NB4 (cell line): ENCODE measurements around the gene TMEM30A.

Experiments
- POLR2A ChIP-seq: IDR thresholded peaks from 2 replicates; pipeline ENCODE4 v1.6.1; 2011; ENCODE audit warnings: mild to moderate bottlenecking; ENCODE audit not compliant: insufficient read length; ENCODE audit errors: extremely low read depth
- TF ChIP-seq, protein P1 (sequence below): IDR thresholded peaks from one replicate; pipeline ENCODE4 v1.5.1; 2012; ENCODE audit warnings: low read depth, low read length

DNA sequence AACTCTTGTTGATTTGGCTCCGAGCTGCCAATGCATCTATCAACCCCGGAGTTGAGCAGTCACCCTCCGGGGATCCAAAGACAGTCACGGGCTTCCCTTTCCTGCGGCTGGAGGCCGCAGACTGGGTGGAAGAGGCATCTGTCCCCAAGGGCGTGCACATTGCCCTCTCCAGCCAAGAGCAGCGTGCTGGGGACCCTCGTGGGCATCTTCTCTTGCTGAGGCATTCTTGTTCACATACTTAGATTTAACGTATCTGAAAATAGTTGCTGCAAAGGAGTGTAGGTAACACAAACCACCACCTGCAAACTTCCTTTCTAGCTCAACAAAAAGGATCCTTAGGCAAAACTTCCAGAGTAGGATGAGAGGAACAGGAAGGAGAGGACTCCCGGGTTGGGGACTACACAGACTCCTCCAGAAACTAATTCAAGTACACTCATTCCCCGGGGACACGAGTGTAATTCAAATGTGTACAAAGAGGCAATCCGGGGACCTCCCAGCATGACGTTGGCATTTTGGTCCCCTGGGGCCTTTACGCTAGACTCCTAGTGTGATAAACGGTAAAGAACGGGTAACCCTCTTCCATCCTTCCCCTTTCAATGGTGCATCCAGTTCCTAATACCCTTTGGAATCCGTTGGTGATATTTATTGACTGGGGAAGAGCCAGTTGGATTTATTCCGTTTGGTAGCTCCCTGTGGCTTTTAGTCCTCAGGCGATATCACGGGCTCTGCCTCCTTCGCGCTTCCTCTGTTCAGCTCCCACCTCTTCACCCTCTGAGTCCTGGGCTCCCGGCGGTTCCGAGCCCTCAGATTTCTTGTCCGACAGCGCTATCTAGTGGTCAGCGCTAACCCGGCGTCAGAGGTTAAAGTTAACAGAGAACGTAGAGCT lies 76.1 kb downstream of the TMEM30A start:
- TF ChIP-seq POLR2A: no peak
- TF ChIP-seq, protein P1, sequence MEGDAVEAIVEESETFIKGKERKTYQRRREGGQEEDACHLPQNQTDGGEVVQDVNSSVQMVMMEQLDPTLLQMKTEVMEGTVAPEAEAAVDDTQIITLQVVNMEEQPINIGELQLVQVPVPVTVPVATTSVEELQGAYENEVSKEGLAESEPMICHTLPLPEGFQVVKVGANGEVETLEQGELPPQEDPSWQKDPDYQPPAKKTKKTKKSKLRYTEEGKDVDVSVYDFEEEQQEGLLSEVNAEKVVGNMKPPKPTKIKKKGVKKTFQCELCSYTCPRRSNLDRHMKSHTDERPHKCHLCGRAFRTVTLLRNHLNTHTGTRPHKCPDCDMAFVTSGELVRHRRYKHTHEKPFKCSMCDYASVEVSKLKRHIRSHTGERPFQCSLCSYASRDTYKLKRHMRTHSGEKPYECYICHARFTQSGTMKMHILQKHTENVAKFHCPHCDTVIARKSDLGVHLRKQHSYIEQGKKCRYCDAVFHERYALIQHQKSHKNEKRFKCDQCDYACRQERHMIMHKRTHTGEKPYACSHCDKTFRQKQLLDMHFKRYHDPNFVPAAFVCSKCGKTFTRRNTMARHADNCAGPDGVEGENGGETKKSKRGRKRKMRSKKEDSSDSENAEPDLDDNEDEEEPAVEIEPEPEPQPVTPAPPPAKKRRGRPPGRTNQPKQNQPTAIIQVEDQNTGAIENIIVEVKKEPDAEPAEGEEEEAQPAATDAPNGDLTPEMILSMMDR: peak; percentile 94
